Kidney (tissue), 14 donors: ENCODE measurements around the gene WWOX. TPM values are rescaled to one million over a fixed set of nuclear protein-coding genes. Genes with fewer than 3 reads are reported as not detected.

Experiments used
- DNase-seq, 5 donors: peaks; one replicate each; pipeline ENCODE4 v3.0.0-alpha.2; 2013 to 2020
- FAIRE-seq: peaks from 2 replicates; lab custom pipeline; 2012; peaks lifted over from hg19 to GRCh38; lab: Jason Lieb, UNC
- H3K27ac ChIP-seq, 2 donors: one replicate each; pipeline ENCODE4 v1.7.0; 2013; ENCODE audit warnings: low read depth in 2 of 2, low read length in 2 of 2, inconsistent platforms in 1 of 2
- H3K27me3 ChIP-seq: one replicate; pipeline ENCODE4 v1.7.1; 2013; ENCODE audit warnings: low read length, inconsistent platforms; ENCODE audit not compliant: control insufficient read depth, insufficient read depth
- H3K36me3 ChIP-seq, 3 donors: one replicate each; pipeline versions ENCODE4 v1.7.0 to v1.7.1; 2013; ENCODE audit warnings: low read length in 3 of 3, control low read depth in 1 of 3, inconsistent platforms in 1 of 3; ENCODE audit not compliant: insufficient read depth in 3 of 3, control insufficient read depth in 2 of 3
- H3K4me1 ChIP-seq, 3 donors: one replicate each; pipeline versions ENCODE4 v1.7.0 to v1.7.1; 2013; ENCODE audit warnings: low read length in 3 of 3, inconsistent platforms in 1 of 3, low read depth in 1 of 3; ENCODE audit not compliant: control insufficient read depth in 2 of 3, insufficient read depth in 2 of 3
- H3K4me3 ChIP-seq, 3 donors: one replicate each; pipeline versions ENCODE4 v1.7.0 to v1.8.1; 2013; ENCODE audit warnings: low read length in 3 of 3, control low read depth in 1 of 3, inconsistent platforms in 1 of 3
- H3K9ac ChIP-seq, 3 donors: one replicate each; pipeline versions ENCODE4 v1.7.0 to v1.7.1; 2013; ENCODE audit warnings: low read length in 3 of 3, control low read depth in 1 of 3, inconsistent platforms in 1 of 3
- H3K9me3 ChIP-seq, 3 donors: one replicate each; pipeline versions ENCODE4 v1.7.0 to v1.7.1; 2013; ENCODE audit warnings: low read length in 3 of 3, control low read depth in 1 of 3, inconsistent platforms in 1 of 3; ENCODE audit not compliant: control insufficient read depth in 2 of 3, insufficient read depth in 1 of 3
- CTCF ChIP-seq: IDR thresholded peaks from 3 replicates; pipeline ENCODE4 v1.5.1; 2012; ENCODE audit warnings: mild to moderate bottlenecking, moderate library complexity, borderline replicate concordance; ENCODE audit not compliant: insufficient read depth; ENCODE audit errors: extremely low read depth
- intact Hi-C: fragments of 100-400 bp; cut with DNase I; formaldehyde crosslinking; loops from one replicate; pipeline ENCODE4 v1.11.1; 2022
- polyA plus RNA-seq: library from polyadenylated mRNA; stranded (reverse); fragments of 350-450 nt; fragmentation: Illumina TruSeq; extraction: RNeasy Lipid Tissue Mini Kit (QIAGEN cat#74804); gene quantifications from one replicate; pipeline ENCODE4 v1.2.3, GENCODE V29; 2014; ENCODE audit warnings: low read depth, low replicate concordance; ENCODE audit not compliant: insufficient read depth
- total RNA-seq: library from RNA; stranded (reverse); fragmentation: NEBNext Ultra II Directional; extraction: Animal tissue kit (Norgen Biotek cat#: 25700); gene quantifications from one replicate; pipeline ENCODE4 v1.2.1, GENCODE V29; 2021
- donor health status: control.
- donor health status: control.
- donor health status: control.
- donor health status: control.
- donor health status: control.
- donor health status: DM: yes; HTN: yes; CAD: no.
- donor health status: Normal renal cell carcinoma (clear cell type).

The WWOX gene
- total and polyA plus RNA-seq, 2 donors from 2014 or later = 22.5 to 30.3 TPM

GRCh38 chr16:78240459-78241222, 141.2 kb downstream of the WWOX start:
- Histone ChIP-seq H3K9me3 (no peaks in the 10 kb centered on the region), H3K27ac (no peak overlapping the region), H3K4me1 (peaks cover 0 to 32% (median 17%) of the 10 kb centered on the region in 3 donors), H3K4me3 (no peak overlapping the region), H3K9ac (no peak overlapping the region), H3K36me3 (no peaks in the 10 kb centered on the region), H3K27me3 (no peaks in the 10 kb centered on the region)
- no peak for TF ChIP-seq CTCF
- intact Hi-C loops = no loop called here
- DNase-seq (peak in 1 of 5 donors; percentile 18), FAIRE-seq (no peak)

GRCh38 chr16:78242239-78242630, 142.8 kb downstream of the WWOX start:
- Histone ChIP-seq H3K9me3 (no peaks in the 10 kb centered on the region), H3K4me1 (peaks cover 0 to 39% (median 21%) of the 10 kb centered on the region in 3 donors), H3K9ac (no peak overlapping the region), H3K4me3 (peak overlapping the region in 2 of 3 donors; percentile 6 to 36), H3K27me3 (no peaks in the 10 kb centered on the region), H3K36me3 (no peaks in the 10 kb centered on the region), H3K27ac (peak overlapping the region; percentile 69 to 83)
- no peak for TF ChIP-seq CTCF
- FAIRE-seq (peak; percentile 83), DNase-seq (peak in 2 of 5 donors; percentile 61 to 78)
- intact Hi-C loops = no loop called here

- intact Hi-C loops = no loop called here
- Histone ChIP-seq H3K9me3 (no peaks in the 10 kb centered on the region), H3K36me3 (no peaks in the 10 kb centered on the region), H3K27me3 (no peaks in the 10 kb centered on the region), H3K4me3 (no peak overlapping the region), H3K27ac (peak overlapping the region in 1 of 2 donors; percentile 13), H3K9ac (no peak overlapping the region), H3K4me1 (peaks cover 0 to 39% (median 21%) of the 10 kb centered on the region in 3 donors)
- DNase-seq (no peak), FAIRE-seq (no peak)
- no peak for TF ChIP-seq CTCF
Measured at GRCh38 chr16:78244131-78244895, 144.9 kb downstream of the WWOX start.
